ENCODE measurements around the gene RTP2.

Gene RTP2

DNA sequence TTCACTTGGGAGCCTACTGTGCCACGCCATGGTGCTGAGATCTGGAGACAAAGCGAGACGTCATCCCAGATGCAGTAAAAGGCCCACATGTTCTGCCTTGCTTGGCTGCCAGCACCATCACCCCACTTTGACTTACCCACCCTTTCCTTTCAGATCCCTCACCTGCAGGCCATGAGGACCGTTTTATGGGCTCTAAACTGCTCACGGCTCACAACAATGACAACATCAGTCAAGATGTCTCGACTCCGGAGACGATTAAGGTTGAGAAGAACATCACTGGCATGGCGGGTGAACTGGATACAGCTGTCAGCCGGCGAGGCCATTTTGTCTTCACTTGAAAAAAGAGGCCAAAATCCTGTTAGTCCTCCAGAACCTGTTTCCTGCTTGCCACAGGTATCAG, 31.0 kb upstream of the RTP2 start:
- no peak for DNase-seq (ENCODE audit: low read depth)
- no peak overlapping the region for H3K4me3 ChIP-seq (ENCODE audit: low read depth, low read length)
- TF ChIP-seq, protein P1, sequence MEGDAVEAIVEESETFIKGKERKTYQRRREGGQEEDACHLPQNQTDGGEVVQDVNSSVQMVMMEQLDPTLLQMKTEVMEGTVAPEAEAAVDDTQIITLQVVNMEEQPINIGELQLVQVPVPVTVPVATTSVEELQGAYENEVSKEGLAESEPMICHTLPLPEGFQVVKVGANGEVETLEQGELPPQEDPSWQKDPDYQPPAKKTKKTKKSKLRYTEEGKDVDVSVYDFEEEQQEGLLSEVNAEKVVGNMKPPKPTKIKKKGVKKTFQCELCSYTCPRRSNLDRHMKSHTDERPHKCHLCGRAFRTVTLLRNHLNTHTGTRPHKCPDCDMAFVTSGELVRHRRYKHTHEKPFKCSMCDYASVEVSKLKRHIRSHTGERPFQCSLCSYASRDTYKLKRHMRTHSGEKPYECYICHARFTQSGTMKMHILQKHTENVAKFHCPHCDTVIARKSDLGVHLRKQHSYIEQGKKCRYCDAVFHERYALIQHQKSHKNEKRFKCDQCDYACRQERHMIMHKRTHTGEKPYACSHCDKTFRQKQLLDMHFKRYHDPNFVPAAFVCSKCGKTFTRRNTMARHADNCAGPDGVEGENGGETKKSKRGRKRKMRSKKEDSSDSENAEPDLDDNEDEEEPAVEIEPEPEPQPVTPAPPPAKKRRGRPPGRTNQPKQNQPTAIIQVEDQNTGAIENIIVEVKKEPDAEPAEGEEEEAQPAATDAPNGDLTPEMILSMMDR (IDR thresholded peaks at IDR 0.05; ENCODE audit: control insufficient read depth, extremely low read depth, insufficient read depth) = no peak

DNA sequence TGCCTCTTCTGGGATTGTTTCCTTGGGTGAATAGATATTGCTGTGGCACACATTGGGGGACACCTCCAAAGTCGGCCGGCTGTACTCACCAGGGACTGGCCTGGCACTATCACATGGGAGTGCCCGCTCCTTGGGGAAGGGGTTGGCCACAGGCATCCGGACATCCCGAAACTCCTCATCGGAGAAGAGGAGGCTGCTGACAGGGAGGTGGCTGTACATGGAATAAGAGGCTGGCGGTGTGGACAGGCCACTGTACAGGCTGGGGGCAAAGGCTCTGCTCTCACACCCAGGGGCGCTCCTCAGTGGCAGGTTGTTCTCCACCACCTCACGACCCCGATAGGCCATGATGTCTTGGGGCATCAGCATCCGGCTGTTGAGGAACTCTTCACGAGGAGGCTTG, 27.2 kb upstream of the RTP2 start:
- H3K4me3 ChIP-seq (ENCODE audit: low read depth, low read length) = no peak overlapping the region
- no peak for DNase-seq (ENCODE audit: low read depth)
- TF ChIP-seq, protein P1 (IDR thresholded peaks at IDR 0.05; ENCODE audit: control insufficient read depth, extremely low read depth, insufficient read depth) = no peak

DNA sequence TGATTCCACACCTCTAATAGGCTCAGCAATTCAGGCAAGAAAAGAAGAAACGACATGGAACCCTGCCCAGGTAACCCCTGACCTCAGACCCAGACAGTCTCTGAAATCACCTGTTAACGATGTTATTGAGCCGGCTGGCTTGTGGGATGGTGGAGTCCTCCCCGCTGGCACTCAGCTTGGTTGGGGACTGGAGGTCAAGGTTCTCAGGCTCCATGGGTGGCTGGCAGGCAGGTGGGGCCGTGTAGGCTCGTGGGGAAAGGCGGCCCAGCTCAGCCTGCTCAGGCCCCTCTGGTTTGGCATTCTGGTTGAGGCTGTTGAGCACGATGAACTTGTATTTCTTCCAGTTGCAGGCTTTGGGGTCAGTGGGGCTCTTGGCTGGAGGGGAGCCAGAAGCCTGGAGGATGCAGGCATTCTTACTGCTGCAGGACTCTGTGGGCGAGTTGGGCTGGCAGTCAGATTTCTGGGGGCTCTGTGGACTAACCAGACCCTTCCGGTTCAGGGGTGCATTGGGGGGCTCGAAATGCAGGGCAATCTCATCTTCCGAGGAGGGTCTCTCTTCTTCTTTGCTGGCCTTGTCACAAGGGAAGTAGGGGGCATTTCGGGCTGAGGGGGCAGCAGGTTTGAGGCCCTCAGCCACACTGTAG, 26.7 kb upstream of the RTP2 start:
- H3K4me3 ChIP-seq (ENCODE audit: low read depth, low read length) = no peak overlapping the region
- TF ChIP-seq, protein P1 (IDR thresholded peaks at IDR 0.05; ENCODE audit: control insufficient read depth, extremely low read depth, insufficient read depth) = no peak

DNA sequence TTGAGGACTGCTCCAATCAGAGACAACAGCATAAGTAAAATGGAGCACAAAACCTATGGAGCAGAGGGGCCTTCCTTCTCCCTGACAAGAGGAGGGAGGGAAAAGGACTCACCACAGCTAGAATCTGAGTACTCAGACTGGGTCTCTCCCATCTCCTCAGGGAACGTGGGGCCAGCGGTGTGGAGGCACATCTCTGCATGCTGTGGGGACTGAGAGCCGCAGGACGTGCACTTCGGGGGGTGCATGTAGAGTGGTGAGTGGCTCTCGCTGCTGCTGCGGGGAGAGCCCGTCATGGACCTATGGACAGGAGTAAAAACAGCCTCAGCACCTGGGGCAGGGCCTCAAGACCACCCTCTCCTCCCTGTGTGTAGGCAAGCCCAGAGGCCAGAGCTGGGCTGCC, 25.9 kb upstream of the RTP2 start:
- DNase-seq (ENCODE audit: low read depth) = no peak

More for the DNA sequence above, 26.7 kb upstream of the RTP2 start:
- DNase-seq (ENCODE audit: low read depth) = no peak

DNA sequence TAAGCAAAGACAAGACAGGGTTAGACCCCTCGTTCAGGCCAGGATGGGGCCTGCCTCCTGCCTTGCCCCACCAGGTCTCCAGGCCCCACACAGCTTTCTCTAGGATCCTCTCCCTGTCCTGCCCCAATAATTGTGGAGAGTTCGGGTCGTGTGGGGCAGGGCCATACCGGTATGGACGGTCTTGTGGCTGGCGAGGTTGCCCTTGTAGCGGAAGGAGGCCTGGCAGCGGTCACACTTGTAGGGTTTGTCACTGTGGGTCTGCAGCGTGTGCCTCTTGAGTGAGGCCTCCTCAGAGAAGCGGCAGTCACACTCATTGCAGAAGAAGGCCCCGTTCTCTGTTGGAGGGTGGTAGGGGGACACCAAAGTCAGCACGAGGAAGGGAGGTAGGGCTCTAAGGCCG, 24.2 kb upstream of the RTP2 start:
- DNase-seq (ENCODE audit: low read depth) = no peak
- no peak overlapping the region for H3K4me3 ChIP-seq (ENCODE audit: low read depth, low read length)
- TF ChIP-seq, protein P1 (IDR thresholded peaks at IDR 0.05; ENCODE audit: control insufficient read depth, extremely low read depth, insufficient read depth) = no peak

More for the DNA sequence above, 25.9 kb upstream of the RTP2 start:
- TF ChIP-seq, protein P1 (IDR thresholded peaks at IDR 0.05; ENCODE audit: control insufficient read depth, extremely low read depth, insufficient read depth) = no peak
- no peak overlapping the region for H3K4me3 ChIP-seq (ENCODE audit: low read depth, low read length)

DNA sequence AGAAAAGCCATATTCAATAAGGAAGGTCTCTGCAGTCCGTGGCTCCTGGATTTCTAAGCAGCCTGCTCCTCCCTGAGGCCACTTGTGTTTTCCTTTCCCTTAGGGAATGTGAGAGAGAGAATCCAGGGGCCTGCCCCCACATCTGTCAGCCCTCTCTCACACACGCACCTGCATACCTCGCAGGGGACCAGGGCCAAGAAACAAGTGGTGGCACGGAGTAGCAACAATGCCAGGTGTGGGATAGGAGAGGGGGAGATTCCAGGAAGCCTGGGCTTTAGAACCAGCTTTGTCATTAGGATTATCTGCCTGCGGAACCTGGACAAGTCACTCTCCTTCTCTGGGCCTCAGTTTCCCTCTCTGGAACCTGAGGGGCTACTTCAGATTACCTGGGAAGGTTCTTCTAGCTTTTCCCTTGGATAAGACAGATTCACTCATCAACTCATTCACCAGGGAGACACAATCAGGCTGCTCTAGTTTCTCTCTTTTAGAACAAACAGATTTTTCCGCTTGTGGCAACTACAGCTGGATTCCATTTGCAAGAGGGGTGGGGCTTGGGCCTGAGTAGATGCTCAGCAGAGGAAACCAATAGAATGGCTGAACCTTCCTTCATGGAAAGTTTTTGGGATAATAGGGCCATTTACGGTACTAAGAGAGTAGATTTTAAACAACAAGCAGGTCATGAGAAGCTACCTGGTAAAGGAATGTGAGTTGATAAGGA, 23.5 kb upstream of the RTP2 start:
- TF ChIP-seq, protein P1 (IDR thresholded peaks at IDR 0.05; ENCODE audit: control insufficient read depth, extremely low read depth, insufficient read depth) = no peak
- no peak for DNase-seq (ENCODE audit: low read depth)
- H3K4me3 ChIP-seq (ENCODE audit: low read depth, low read length) = no peak overlapping the region
